Activated CD8-positive, alpha-beta memory T cell treated with anti-CD3 and anti-CD28 coated beads, Interleukin-2, amount 10 ng/mL, durations not matched to agents 7 days and 5 days (primary cell): ENCODE results near the gene RNPEP. TPM values are rescaled to one million over a fixed set of nuclear protein-coding genes. Genes with fewer than 3 reads are reported as not detected.
"Not testable (repeated sequence)": the region's sequence is repeated elsewhere in the genome, so short reads cannot be mapped to it uniquely, and the experiment has no call there.

Source experiments
- ATAC-seq: fragments of 150-1000 bp; cut with Tn5 transposase; one replicate; pipeline ENCODE4 v1.10.0; 2021; ENCODE audit warnings: moderate library complexity
- CTCF ChIA-PET: fragments of 350-600 bp; sonication (Branson Sonifier 250); formaldehyde crosslinking; loops from one replicate; lab custom pipeline; 2021; ENCODE audit warnings: antibody characterized with exemption; lab: Charles Lee
- DNase-seq: peaks from one replicate; pipeline ENCODE4 v3.0.0-alpha.2; 2020
- H3K27ac Mint-ChIP-seq: one replicate; pipeline ENCODE4 v1.8.0; 2021; ENCODE audit warnings: mild to moderate bottlenecking, mixed read lengths
- H3K27me3 Mint-ChIP-seq: one replicate; pipeline ENCODE4 v1.8.0; 2021; ENCODE audit warnings: mixed read lengths
- H3K36me3 Mint-ChIP-seq: one replicate; pipeline ENCODE4 v1.8.0; 2021; ENCODE audit warnings: mild to moderate bottlenecking, mixed read lengths
- H3K4me1 Mint-ChIP-seq: one replicate; pipeline ENCODE4 v1.8.0; 2021; ENCODE audit warnings: mixed read lengths
- H3K4me3 Mint-ChIP-seq: one replicate; pipeline ENCODE4 v1.8.0; 2021; ENCODE audit warnings: mild to moderate bottlenecking, moderate library complexity, mixed read lengths
- H3K9me3 Mint-ChIP-seq: one replicate; pipeline ENCODE4 v1.8.0; 2022; ENCODE audit warnings: low read depth, mixed read lengths
- total RNA-seq, 2 experiments: library from RNA; stranded (reverse); gene quantifications; one replicate each; pipeline ENCODE4 v1.2.3, GENCODE V29; 2021

RNPEP gene
- total RNA-seq, 2 experiments from 2014 or later, result 38.3 to 40.4 TPM

GRCh38 chr1:202036595-202037387, 54.3 kb downstream of the RNPEP start:
- CTCF ChIA-PET, result interaction anchor here (1.2 kb wide), 1 partner anchor 13 kb away, joined by 3 read pairs; no protein-coding TSS in a partner anchor
- Mint-ChIP-seq H3K27ac (no peak overlapping the region), H3K9me3 (no peaks in the 10 kb centered on the region), H3K4me3 (no peak overlapping the region), H3K27me3 (peaks cover 6% of the 10 kb centered on the region), H3K4me1 (no peaks in the 10 kb centered on the region), H3K36me3 (no peaks in the 10 kb centered on the region)
- DNase-seq (no peak), ATAC-seq (no peak)

- ATAC-seq (no peak), DNase-seq (no peak)
- CTCF ChIA-PET, result interaction anchor here (1.6 kb wide), 1 partner anchor 29 kb away, joined by 3 read pairs; no protein-coding TSS in a partner anchor
- Mint-ChIP-seq H3K4me3 (no peak overlapping the region), H3K4me1 (no peaks in the 10 kb centered on the region), H3K36me3 (no peaks in the 10 kb centered on the region), H3K27ac (no peak overlapping the region), H3K27me3 (peaks cover 6% of the 10 kb centered on the region), H3K9me3 (no peaks in the 10 kb centered on the region)
These were observed 55.4 kb downstream of the RNPEP start for GRCh38 chr1:202037706-202038296.

DNA sequence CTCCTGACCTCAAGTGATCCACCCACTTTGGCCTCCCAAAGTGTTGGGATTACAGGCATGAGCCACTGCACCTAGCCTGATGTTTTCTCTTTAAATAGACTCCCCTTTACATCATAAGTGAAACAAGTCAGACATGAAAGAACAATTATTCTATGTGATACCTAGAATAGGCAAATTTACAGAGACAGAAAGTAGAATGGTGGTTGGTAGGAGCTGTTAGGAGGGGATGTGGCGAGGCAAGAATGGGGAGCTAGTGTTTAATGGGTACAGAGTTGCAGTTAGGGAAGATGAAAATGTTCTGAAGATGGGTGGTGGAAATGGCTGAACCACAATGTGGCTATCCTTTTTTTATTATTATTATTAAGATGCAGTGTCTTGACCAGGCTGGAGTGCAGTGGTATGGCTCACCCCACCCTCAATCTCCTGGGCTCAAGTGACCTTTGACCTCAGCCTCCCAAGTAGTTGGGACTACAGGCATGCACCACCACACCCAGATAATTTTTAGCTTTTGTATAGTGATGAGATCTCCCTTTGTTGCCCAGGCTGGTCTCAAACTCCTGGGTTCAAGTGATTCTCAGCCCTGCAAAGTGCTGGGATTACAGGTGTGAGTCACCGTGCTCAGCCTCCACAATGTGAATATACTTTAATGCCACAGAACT, 56.4 kb downstream of the RNPEP start:
- CTCF ChIA-PET, result interaction anchor here (1.6 kb wide), 1 partner anchor 30 kb away, joined by 3 read pairs; no protein-coding TSS in a partner anchor
- no peak for DNase-seq
- Mint-ChIP-seq H3K4me1 (no peaks in the 10 kb centered on the region), H3K9me3 (no peaks in the 10 kb centered on the region), H3K36me3 (no peaks in the 10 kb centered on the region), H3K27ac (no peak overlapping the region), H3K4me3 (no peak overlapping the region), H3K27me3 (peaks cover 3% of the 10 kb centered on the region)
- ATAC-seq, result no peak

- H3K4me1 Mint-ChIP-seq, result peaks cover 3% of the 10 kb centered on the region
- H3K27me3 Mint-ChIP-seq, result peaks cover 3% of the 10 kb centered on the region
- no peaks in the 10 kb centered on the region for H3K36me3 Mint-ChIP-seq
- CTCF ChIA-PET, result no interaction called here
- H3K9me3 Mint-ChIP-seq, result no peaks in the 10 kb centered on the region
- DNase-seq (no peak), ATAC-seq (no peak)
- no peak overlapping the region for H3K4me3 Mint-ChIP-seq
- no peak overlapping the region for H3K27ac Mint-ChIP-seq
These were observed 63.3 kb downstream of the RNPEP start for GRCh38 chr1:202045705-202046104.

DNA sequence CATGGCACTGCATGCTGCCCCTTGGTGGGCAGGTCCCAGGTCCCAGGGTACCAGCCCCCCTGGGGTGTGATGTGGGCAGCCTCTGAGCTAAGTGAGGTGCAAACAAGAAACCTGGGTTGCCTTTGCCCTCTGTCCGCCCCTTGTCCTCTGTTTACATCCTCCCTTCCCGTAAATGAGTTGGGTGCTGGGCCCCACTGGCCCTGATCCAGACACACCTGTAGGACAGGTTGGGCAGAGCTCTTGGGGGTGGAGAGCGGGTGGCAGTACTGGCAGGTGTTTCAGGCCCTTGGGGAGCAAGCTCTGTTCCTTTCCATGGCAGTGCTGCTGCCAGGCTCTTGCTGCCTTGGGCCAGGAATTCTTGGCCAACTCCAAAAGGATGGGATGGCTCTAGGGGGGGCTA, 63.8 kb downstream of the RNPEP start:
- CTCF ChIA-PET, result no interaction called here
- no peak overlapping the region for H3K4me3 Mint-ChIP-seq
- H3K9me3 Mint-ChIP-seq, result no peaks in the 10 kb centered on the region
- ATAC-seq, result no peak
- no peaks in the 10 kb centered on the region for H3K36me3 Mint-ChIP-seq
- H3K4me1 Mint-ChIP-seq, result peaks cover 3% of the 10 kb centered on the region
- H3K27ac Mint-ChIP-seq, result no peak overlapping the region
- H3K27me3 Mint-ChIP-seq, result peaks cover 3% of the 10 kb centered on the region
- no peak for DNase-seq

- Mint-ChIP-seq H3K4me1 (peaks cover 3% of the 10 kb centered on the region), H3K36me3 (no peaks in the 10 kb centered on the region), H3K27ac (no peak overlapping the region), H3K9me3 (no peaks in the 10 kb centered on the region), H3K4me3 (no peak overlapping the region), H3K27me3 (peaks cover 3% of the 10 kb centered on the region)
- DNase-seq (no peak), ATAC-seq (no peak)
- CTCF ChIA-PET, result no interaction called here
These were observed 64.6 kb downstream of the RNPEP start for GRCh38 chr1:202046748-202047708.

DNA sequence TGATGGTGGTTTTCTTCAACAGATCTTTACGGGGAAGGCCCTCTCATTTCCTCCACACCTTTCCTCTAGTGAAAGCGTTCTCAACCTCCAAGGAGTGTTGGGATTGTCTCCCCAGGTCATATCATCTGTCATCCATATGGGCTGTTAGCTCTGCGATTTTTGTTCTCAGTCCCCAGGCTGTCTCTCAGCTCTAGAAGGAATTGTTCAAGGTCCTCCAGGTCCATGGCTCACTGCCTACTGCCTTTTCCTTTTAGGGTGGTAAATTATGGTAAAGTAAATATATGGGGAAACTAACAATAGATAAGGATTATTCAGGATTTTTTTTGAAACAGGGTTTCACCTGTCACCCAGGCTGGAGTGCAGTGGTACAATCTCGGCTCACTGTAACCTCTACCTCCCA, 65.5 kb downstream of the RNPEP start:
- DNase-seq (no peak), ATAC-seq (no peak)
- Mint-ChIP-seq H3K36me3 (no peaks in the 10 kb centered on the region), H3K27me3 (peaks cover 3% of the 10 kb centered on the region), H3K9me3 (no peaks in the 10 kb centered on the region), H3K4me1 (peaks cover 3% of the 10 kb centered on the region), H3K4me3 (no peak overlapping the region), H3K27ac (no peak overlapping the region)
- CTCF ChIA-PET, result no interaction called here

DNA sequence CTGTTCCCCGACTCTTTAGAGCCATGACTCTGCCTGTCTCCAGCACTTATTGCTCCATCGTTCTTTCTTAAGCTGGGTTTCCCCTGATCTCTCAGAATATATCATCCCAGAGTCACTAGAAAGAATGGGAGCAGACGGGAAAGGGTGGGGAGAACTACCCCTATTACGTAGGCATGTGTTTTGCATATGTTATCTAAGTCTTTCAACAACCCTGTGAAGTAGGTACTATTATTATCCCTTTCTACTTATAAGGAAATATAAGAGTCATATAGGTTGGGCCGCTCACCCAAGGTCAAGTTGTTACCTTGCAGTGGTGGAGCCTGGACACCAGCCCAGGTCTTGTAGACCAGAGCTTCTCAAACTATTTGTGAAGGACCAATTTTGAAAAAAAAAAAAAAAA, 66.7 kb downstream of the RNPEP start:
- H3K36me3 Mint-ChIP-seq, result no peaks in the 10 kb centered on the region
- no peaks in the 10 kb centered on the region for H3K9me3 Mint-ChIP-seq
- CTCF ChIA-PET, result interaction anchor here (1.4 kb wide), 1 partner anchor 12 kb away, joined by 3 read pairs; no protein-coding TSS in a partner anchor
- H3K4me1 Mint-ChIP-seq, result peaks cover 3% of the 10 kb centered on the region
- DNase-seq (no peak), ATAC-seq (no peak)
- peaks cover 3% of the 10 kb centered on the region for H3K27me3 Mint-ChIP-seq
- H3K27ac Mint-ChIP-seq, result no peak overlapping the region
- H3K4me3 Mint-ChIP-seq, result no peak overlapping the region

DNA sequence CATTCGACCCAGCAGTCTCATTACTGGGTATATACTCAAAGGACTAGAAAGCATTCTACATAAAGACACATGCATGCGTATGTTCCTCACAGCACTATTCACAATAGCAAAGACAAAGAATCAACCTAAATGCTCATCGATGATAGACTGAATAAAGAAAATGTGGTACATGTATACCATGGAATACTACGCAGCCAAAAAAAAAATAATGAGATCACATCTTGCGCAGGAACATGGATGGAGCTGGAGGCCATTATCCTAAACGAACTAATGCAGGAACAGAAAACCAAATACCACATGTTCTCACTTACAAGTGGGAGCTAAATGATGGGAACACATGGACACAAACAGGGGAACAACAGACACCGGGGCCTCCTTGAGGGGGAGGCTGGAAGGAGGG, 71.6 kb downstream of the RNPEP start:
- Mint-ChIP-seq H3K36me3 (no peaks in the 10 kb centered on the region), H3K27me3 (peaks cover 4% of the 10 kb centered on the region), H3K9me3 (no peaks in the 10 kb centered on the region), H3K27ac (no peak overlapping the region), H3K4me3 (no peak overlapping the region), H3K4me1 (no peaks in the 10 kb centered on the region)
- DNase-seq, result no peak
- no peak for ATAC-seq
- CTCF ChIA-PET, result no interaction called here

DNA sequence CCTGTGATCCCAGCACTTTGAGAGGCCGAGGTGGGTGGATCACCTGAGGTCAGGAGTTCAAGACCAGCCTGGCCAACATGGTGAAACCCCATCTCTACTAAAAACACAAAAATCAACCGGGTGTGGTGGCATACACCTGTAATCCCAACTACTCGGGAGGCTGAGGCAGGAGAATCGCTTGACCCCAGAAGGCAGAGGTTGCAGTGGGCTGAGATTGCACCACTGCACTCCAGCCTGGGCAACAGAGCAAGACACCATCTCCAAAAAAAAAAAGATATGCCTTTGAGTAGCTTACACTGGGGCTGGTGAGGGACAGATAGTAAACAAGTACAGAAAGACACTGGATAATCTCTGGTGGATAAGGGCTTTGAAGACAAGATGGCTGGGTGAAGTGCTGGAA, 72.2 kb downstream of the RNPEP start:
- H3K9me3 Mint-ChIP-seq, CTCF ChIA-PET, H3K4me3 Mint-ChIP-seq, DNase-seq, H3K4me1 Mint-ChIP-seq, ATAC-seq, H3K27me3 Mint-ChIP-seq, H3K27ac Mint-ChIP-seq, H3K36me3 Mint-ChIP-seq: not testable (repeated sequence)
